HAP-1 (cell line): ENCODE results near the gene AFAP1L2.

ENCODE experiments used
- DNase-seq, 2 experiments: peaks; one replicate each; pipeline ENCODE4 v3.0.0-alpha.2; 2016 to 2020; ENCODE audit warnings: low spot score in 2 of 2
- H3K27me3 ChIP-seq: fragments of 250-450 bp; sonication (Bioruptor Pico); 2 replicates; pipeline ENCODE4 v1.5.1; 2020; ENCODE audit warnings: low read depth, mild to moderate bottlenecking, moderate library complexity
- H3K36me3 ChIP-seq: fragments of 250-450 bp; sonication (Bioruptor Pico); replicated peaks from 2 replicates; pipeline ENCODE4 v1.5.1; 2020; ENCODE audit warnings: mild to moderate bottlenecking
- H3K4me1 ChIP-seq: fragments of 250-450 bp; sonication (Bioruptor Pico); 2 replicates; pipeline ENCODE4 v1.5.1; 2020; ENCODE audit warnings: mild to moderate bottlenecking
- H3K4me3 ChIP-seq: fragments of 250-450 bp; sonication (Bioruptor Pico); 2 replicates; pipeline ENCODE4 v1.5.1; 2020; ENCODE audit warnings: mild to moderate bottlenecking, moderate library complexity
- H3K9me3 ChIP-seq: fragments of 250-450 bp; sonication (Bioruptor Pico); 2 replicates; pipeline ENCODE4 v1.5.1; 2020; ENCODE audit warnings: mild to moderate bottlenecking, moderate library complexity
- in situ Hi-C: fragments of 300-500 bp; cut with MboI; formaldehyde crosslinking; loops from 3 replicates; pipeline ENCODE4 v1.14.3; 2020; ENCODE audit warnings: low sequenced_read_pairs, inconsistent platforms, mixed read lengths

The AFAP1L2 gene

DNA sequence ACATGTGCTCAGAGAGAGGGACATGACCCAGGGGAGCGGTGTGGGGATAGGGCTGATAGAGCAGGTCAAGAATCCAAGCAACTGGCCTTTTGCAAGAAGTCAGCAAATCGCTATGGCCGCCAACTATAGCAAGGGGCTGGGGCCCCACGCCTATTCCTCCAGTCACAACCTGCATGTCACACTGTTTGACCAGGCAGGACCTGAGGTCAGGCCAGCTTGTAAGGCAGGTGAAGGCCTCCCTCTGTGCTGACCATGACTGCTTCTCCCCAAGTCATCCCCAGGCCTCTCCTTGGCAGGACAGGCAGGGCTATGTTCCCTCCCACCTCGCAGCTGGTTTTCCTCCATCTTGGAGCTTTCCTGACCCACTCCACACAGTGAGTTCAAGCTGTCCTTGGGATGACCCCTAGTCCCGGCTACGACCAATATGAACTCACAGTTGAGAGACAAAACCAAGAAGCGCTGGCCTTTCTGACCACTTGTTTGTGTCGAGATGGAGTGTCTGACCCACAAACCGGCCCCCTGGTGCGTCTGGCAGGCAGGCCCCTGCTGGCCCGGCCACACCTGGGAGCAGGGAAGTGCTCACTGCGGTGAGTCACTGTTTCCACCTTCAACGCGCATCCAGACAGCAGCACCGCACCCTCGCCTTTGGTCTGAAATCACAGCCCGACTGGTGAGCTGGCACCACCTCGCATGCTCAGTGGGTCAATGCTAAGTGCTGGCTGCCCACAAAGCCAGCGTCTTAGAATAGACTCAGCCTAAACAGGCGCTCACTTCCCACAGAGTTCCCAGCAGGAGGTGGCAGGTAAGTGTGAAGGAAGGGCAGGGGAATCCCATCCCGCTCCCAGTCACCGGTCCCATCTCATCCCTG is 83.8 kb downstream of the AFAP1L2 start:
- no peaks in the 10 kb centered on the region for H3K9me3 ChIP-seq
- no peaks in the 10 kb centered on the region for H3K36me3 ChIP-seq
- no peaks in the 10 kb centered on the region for H3K4me1 ChIP-seq
- no peaks in the 10 kb centered on the region for H3K27me3 ChIP-seq
- no peak overlapping the region for H3K4me3 ChIP-seq
- in situ Hi-C loops: loop anchor here (25.0 kb wide), 1 partner anchor 392 kb away; no protein-coding TSS in a partner anchor
- DNase-seq: no peak

DNA sequence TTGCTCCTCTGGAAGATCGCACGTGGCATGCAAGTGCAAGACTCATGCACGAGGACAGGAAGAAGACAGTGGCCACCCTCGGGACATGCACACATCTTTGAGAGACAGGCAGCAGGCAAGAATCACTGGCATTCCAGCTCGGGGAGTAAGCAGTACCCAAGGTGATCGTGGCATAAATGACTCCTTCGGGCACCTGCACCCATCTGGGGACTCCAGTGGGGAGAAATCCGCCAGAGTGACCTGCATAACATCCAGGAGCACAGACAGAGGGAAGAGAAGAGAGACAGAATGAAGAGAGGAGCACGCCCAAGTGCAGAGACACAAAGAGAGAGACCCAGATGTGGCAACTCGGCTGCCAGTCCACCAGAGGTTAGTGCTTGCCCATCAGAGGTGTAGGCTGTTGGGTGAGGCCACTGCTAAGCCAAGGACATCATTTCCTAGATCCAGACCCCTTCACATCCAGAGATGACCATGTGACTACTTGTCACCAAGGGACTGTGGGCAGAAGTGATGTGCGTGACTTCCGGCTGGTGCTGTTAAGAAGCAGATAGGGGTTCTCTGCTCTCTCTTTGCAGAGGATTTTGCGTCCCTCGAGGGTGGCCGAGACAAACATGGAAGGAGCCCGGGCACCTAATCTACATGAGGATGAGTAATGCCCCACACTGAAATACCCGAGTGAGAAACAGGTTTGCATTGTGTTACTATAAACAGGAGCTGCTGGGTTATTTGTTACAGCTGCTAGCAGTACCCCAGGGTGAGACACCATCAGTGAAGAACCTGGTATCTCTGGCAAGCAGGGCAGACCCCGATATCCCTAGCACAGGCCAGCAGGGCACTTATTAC is 84.7 kb downstream of the AFAP1L2 start:
- H3K4me1 ChIP-seq: no peaks in the 10 kb centered on the region
- in situ Hi-C loops: loop anchor here (25.0 kb wide), 1 partner anchor 393 kb away; no protein-coding TSS in a partner anchor
- H3K27me3 ChIP-seq: no peaks in the 10 kb centered on the region
- no peaks in the 10 kb centered on the region for H3K9me3 ChIP-seq
- no peaks in the 10 kb centered on the region for H3K36me3 ChIP-seq
- no peak overlapping the region for H3K4me3 ChIP-seq
- DNase-seq: no peak

DNA sequence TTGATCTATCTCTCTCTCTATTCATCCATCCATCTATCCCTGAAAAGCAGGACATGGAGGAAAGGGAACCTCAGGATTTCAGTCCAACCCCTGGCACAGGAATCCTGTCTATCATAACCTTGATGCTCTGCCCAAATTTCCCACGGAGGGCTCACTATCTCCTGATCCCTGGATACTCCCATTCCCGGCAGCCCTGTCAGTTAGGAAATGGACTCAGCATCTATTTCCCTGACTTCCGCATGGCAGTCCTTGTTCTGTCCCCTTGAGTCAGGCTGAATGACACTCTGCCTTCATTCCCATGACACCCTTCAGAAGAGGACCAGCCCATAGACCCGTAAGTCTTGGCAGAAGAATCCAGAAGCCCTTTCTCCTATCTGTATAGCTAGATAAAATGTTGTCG is 87.6 kb downstream of the AFAP1L2 start:
- Histone ChIP-seq H3K27me3 (no peaks in the 10 kb centered on the region), H3K4me3 (no peak overlapping the region), H3K4me1 (no peaks in the 10 kb centered on the region), H3K9me3 (no peaks in the 10 kb centered on the region), H3K36me3 (no peaks in the 10 kb centered on the region)
- no peak for DNase-seq
- in situ Hi-C loops: loop anchor here (25.0 kb wide), 1 partner anchor 396 kb away; no protein-coding TSS in a partner anchor

DNA sequence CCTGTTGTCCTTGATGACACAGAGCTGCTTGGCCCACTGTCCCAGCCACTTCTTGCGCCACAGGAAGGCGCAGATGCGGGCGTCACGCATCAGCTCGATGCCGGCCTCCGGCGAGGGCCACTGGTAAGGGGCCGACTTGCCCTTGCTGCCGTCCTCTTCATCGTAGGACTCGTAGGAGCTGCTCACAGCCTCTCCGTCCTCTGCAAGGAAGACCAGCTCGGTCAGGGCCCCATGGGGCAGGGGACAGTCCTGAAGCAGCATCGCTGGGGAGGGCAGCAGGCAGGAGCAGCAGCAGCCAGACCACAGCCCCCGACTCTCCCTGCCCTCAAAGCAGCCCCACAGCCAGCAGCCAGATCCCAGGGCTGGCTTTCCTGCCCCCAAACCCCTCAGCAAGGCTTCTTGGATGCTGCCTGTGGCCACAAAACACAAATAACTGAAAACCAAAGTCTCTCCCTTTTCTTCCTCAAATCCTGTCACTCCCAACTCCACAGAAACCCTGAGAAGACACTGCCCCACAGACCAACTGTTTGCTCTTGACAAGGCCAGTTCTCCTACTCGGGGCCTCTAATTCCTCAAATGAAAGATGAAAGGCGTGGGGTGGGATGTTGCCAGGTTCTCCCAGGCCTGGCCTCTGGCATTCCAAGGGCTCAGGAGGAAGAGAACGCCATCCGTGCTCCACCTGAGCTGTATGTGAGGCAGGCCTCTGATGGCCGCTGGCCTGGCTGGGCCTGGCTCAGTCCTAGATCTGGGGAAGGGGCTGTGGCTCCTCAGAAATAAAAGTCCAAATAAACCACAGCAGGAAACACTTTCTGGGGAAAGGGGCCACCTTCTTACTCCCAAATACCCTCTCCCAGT is 88.5 kb downstream of the AFAP1L2 start:
- H3K4me1 ChIP-seq: no peaks in the 10 kb centered on the region
- no peaks in the 10 kb centered on the region for H3K36me3 ChIP-seq
- DNase-seq: no peak
- in situ Hi-C loops: loop anchor here (25.0 kb wide), 1 partner anchor 397 kb away; no protein-coding TSS in a partner anchor
- no peaks in the 10 kb centered on the region for H3K9me3 ChIP-seq
- no peak overlapping the region for H3K4me3 ChIP-seq
- H3K27me3 ChIP-seq: no peaks in the 10 kb centered on the region

DNA sequence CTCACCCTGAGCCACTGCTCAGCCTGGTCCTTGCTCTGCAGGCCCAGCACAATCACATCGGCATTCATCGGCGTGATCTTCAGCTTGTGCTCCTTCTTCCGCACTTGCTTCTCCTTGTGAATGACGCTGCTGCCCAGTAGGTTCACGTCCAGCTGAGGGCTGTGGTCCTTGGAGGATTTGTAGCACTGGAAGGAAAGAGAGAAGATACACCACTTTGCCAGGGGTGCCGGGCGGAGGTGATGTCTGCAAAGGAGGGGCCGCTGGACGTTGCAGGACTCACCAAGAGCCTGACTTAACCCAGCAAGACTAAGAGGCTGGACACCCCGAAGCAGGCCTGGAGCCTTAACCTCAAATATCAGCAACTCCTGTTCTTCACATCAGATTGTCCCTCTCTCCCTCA is 90.4 kb downstream of the AFAP1L2 start:
- no peaks in the 10 kb centered on the region for H3K27me3 ChIP-seq
- H3K36me3 ChIP-seq: no peaks in the 10 kb centered on the region
- no peaks in the 10 kb centered on the region for H3K4me1 ChIP-seq
- in situ Hi-C loops: loop anchor here (25.0 kb wide), 1 partner anchor 398 kb away; no protein-coding TSS in a partner anchor
- H3K9me3 ChIP-seq: no peaks in the 10 kb centered on the region
- DNase-seq: no peak
- H3K4me3 ChIP-seq: no peak overlapping the region

DNA sequence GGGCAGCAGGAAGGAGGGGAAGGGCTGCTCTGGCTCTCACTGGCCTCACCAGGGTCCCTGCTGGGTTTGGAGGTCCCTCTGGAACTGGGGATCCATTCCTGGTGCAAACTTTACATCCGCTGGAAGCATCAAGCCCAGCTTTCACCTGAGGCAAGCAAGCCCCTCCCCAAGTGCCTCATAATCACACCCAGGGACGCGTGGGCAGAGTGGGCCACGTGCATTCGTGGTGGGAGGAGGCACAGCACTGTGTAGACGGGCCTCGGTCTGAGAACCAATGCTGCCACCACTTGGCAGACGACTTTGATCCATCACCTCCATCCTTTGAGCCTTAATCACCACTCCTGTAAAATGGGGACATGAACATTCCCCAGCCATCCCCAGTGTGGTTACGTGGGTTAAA is 91.2 kb downstream of the AFAP1L2 start:
- Histone ChIP-seq H3K27me3 (no peaks in the 10 kb centered on the region), H3K4me1 (no peaks in the 10 kb centered on the region), H3K4me3 (no peak overlapping the region), H3K9me3 (no peaks in the 10 kb centered on the region), H3K36me3 (no peaks in the 10 kb centered on the region)
- in situ Hi-C loops: loop anchor here (25.0 kb wide), 1 partner anchor 399 kb away; no protein-coding TSS in a partner anchor
- no peak for DNase-seq

DNA sequence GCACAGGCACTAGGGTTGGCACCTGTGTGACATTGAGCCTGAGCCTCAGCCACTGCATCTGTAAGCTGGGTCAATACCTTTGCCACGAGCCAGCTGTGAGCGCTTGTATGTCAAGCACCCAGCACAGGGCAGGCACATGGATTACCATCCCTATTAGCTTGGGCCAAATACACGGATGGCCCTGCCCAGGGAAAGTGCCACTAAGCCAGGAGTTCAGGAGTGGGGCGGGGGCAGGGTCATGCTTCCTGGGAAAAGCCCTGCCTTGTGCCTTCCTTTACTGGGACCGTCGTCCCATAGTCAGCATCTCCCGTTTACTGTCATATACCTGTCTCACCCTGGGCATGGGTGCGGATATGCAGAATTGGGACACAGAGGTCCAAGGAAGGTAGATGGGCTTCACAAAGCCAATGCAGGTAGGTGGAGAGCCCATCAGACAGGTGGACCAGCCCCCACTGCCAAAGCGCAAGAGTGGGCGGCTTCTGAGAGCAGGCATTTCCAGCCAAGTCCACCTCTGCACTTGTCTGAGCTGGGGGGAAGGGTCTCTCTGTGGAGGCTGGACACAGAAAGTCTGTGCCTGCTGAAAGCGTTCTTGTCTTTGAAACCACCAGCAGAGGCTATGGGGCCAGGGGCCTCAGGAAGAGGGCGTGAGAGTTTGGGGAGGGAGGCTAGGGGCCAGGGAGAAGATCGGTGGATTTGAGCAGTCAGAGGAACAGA is 92.6 kb downstream of the AFAP1L2 start:
- Histone ChIP-seq H3K27me3 (no peaks in the 10 kb centered on the region), H3K4me1 (no peaks in the 10 kb centered on the region), H3K9me3 (no peaks in the 10 kb centered on the region), H3K36me3 (no peaks in the 10 kb centered on the region), H3K4me3 (no peak overlapping the region)
- in situ Hi-C loops: loop anchor here (25.0 kb wide), 1 partner anchor 401 kb away; no protein-coding TSS in a partner anchor
- DNase-seq: no peak

DNA sequence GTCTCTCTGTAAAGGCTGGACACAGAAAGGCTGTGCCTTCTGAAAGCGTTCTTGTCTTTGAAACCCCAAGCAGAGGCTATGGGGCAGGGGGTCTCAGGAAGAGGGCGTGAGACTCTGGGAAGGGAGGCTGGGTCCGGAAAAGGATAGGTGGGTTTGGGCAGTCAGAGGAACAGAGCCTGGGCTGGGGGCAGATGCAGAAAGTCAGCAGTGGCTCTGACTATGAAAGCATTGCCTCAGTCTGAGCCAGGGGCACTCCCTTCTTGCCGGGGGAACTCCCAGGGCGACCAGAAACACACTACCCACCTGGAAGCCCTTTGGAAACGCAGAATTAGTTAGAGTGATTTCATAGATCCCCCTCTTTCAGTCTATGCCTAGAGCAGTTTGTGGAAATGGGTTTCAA is 93.3 kb downstream of the AFAP1L2 start:
- Histone ChIP-seq H3K36me3 (no peaks in the 10 kb centered on the region), H3K4me3 (no peak overlapping the region), H3K4me1 (no peaks in the 10 kb centered on the region), H3K9me3 (no peaks in the 10 kb centered on the region), H3K27me3 (no peaks in the 10 kb centered on the region)
- DNase-seq: no peak
- in situ Hi-C loops: loop anchor here (25.0 kb wide), 1 partner anchor 401 kb away; no protein-coding TSS in a partner anchor

DNA sequence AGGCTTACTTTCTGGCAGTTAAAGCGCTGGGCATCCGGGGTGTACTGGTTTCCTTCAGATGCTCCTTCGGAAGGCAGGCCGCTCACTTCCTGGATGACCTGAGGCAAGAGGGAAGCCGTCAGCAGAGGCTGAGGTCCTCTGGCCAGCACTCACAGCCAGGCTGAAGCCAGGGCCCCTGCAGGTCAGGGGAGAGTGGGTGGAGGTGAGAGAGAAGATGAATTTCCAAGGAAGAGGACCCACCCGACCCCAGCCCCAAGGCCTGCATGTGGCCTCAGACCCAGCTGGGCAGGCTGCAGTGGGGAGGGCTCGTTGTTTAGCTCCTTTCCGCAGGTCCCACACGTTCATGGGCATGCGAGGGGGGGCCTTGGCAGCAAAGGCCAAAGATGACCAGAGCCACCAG is 94.0 kb downstream of the AFAP1L2 start:
- H3K27me3 ChIP-seq: no peaks in the 10 kb centered on the region
- in situ Hi-C loops: loop anchor here (25.0 kb wide), 1 partner anchor 402 kb away; no protein-coding TSS in a partner anchor
- no peaks in the 10 kb centered on the region for H3K9me3 ChIP-seq
- DNase-seq: no peak
- no peak overlapping the region for H3K4me3 ChIP-seq
- H3K4me1 ChIP-seq: no peaks in the 10 kb centered on the region
- H3K36me3 ChIP-seq: no peaks in the 10 kb centered on the region

DNA sequence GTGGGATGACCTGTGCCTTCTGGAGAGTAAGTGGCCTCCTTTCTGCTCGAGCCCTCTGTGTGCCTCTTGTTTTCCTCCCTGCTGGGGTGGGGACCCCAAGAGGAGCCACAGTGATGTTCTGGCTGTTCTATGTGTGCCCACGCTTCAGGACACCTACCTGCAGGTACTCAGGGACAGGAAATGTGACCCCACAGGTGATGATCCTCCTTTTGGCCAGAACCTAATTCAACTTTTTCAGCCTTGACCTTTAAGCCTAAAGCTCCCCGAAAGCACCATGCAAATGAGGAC is 95.0 kb downstream of the AFAP1L2 start:
- Histone ChIP-seq H3K27me3 (no peaks in the 10 kb centered on the region), H3K9me3 (no peaks in the 10 kb centered on the region), H3K4me3 (no peak overlapping the region), H3K36me3 (no peaks in the 10 kb centered on the region), H3K4me1 (peaks cover 2% of the 10 kb centered on the region; the same call in 1 of the 2 replicates)
- DNase-seq: no peak
- in situ Hi-C loops: loop anchor here (25.0 kb wide), 1 partner anchor 403 kb away; no protein-coding TSS in a partner anchor

DNA sequence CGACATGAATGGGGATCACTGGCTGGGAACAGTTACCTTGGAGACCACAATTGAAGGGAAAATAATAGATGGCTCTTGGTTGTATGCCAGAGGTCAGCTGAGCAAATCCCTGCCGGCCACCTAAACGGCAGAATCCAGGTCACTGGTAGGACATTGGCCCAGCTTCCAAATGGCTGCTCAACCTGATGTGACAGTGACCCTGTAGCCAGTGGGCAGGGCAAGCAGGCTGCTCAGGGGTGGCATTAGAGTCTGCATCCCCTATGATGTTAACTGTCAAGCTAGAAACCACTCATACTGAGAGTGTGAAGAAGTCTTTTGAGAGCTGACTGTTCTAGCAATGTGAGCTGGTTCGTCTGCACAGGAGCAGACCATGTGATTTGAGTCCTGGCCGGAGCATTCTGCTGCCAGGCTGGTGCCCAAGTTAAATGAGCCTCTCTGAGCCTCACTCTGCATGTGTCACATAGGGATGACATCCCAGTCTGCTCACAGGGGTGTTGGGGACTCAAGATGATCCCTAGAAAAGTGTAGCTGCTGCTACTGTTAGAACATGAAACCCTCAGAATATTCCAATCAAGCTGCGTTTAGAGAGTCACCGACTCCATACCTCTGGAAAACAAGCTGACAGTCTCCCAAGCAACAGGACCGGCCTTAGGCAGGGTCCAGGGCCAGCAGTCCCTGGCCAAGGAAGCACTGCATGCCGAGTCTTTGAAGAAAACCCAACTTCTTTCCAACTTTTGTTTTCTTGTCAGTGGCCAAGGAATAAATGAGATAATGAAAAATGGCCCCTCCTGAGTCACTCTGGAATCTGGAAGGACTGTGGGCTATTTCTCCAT is 95.6 kb downstream of the AFAP1L2 start:
- no peaks in the 10 kb centered on the region for H3K27me3 ChIP-seq
- H3K9me3 ChIP-seq: no peaks in the 10 kb centered on the region
- in situ Hi-C loops: loop anchor here (25.0 kb wide), 1 partner anchor 404 kb away; no protein-coding TSS in a partner anchor
- no peak for DNase-seq
- peaks cover 4% of the 10 kb centered on the region; the same call in 1 of the 2 replicates for H3K4me1 ChIP-seq
- H3K4me3 ChIP-seq: no peak overlapping the region
- H3K36me3 ChIP-seq: no peaks in the 10 kb centered on the region

DNA sequence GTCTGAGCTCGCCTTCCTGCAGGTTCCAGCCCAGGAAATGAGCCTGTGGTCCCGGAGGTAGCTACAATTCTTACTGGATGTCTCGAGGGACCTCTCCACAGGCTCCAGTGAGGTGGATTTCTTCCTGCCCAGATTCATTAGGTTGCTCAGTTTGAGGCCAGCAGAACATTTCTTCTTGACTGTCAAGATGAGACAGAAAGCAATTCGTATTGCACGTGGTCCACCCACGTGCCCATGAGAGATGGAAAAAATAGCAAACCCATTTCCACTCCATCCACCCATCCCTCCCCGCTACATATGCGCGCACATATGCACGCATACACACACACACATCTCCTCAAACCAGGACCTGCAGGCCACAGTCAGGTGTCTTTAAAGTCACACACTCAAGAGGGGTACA is 96.6 kb downstream of the AFAP1L2 start:
- no peaks in the 10 kb centered on the region for H3K9me3 ChIP-seq
- H3K4me1 ChIP-seq: peaks cover 4% of the 10 kb centered on the region; the same call in 1 of the 2 replicates
- H3K27me3 ChIP-seq: no peaks in the 10 kb centered on the region
- H3K4me3 ChIP-seq: no peak overlapping the region
- DNase-seq: no peak
- H3K36me3 ChIP-seq: no peaks in the 10 kb centered on the region
- in situ Hi-C loops: loop anchor here (25.0 kb wide), 1 partner anchor 405 kb away; no protein-coding TSS in a partner anchor
